G401.6 (cell line): ENCODE measurements around the gene MRTFA.
"Not testable (repeated sequence)": the region's sequence is repeated elsewhere in the genome, so short reads cannot be mapped to it uniquely, and the experiment has no call there.

Experiments
- FAIRE-seq: peaks from 2 replicates; lab custom pipeline; 2012; peaks lifted over from hg19 to GRCh38; lab: Jason Lieb, UNC

Gene MRTFA

GRCh38 chr22:40659166-40659565 lies 22.6 kb upstream of the MRTFA start:
- FAIRE-seq, result no peak

GRCh38 chr22:40656651-40657050 lies 20.1 kb upstream of the MRTFA start:
- not testable (repeated sequence) for FAIRE-seq

GRCh38 chr22:40655941-40656340 lies 19.4 kb upstream of the MRTFA start:
- FAIRE-seq, result not testable (repeated sequence)

- no peak for FAIRE-seq
Measured at GRCh38 chr22:40654522-40655167, 18.1 kb upstream of the MRTFA start.

- FAIRE-seq, result no peak
Measured at GRCh38 chr22:40653361-40653760, 16.8 kb upstream of the MRTFA start.

- FAIRE-seq, result peak; percentile 95
Measured at GRCh38 chr22:40651563-40652501, 15.3 kb upstream of the MRTFA start.

- FAIRE-seq, result no peak
Measured at GRCh38 chr22:40651057-40651456, 14.5 kb upstream of the MRTFA start.

GRCh38 chr22:40648386-40648785 lies 11.9 kb upstream of the MRTFA start:
- FAIRE-seq, result no peak

GRCh38 chr22:40645579-40646197 lies 9.2 kb upstream of the MRTFA start:
- no peak for FAIRE-seq

GRCh38 chr22:40642316-40642715 lies 5.8 kb upstream of the MRTFA start:
- no peak for FAIRE-seq

GRCh38 chr22:40641269-40641668 lies 4.8 kb upstream of the MRTFA start:
- FAIRE-seq, result no peak

- FAIRE-seq, result no peak
Measured at GRCh38 chr22:40638261-40638660, 1.7 kb upstream of the MRTFA start.

- no peak for FAIRE-seq
Measured at GRCh38 chr22:40637183-40638150, 948 bp upstream of the MRTFA start.

- FAIRE-seq, result no peak
Measured at GRCh38 chr22:40635940-40636379, 559 bp downstream of the MRTFA start.

GRCh38 chr22:40635043-40635939 lies 1.2 kb downstream of the MRTFA start:
- FAIRE-seq, result no peak

- no peak for FAIRE-seq
Measured at GRCh38 chr22:40634119-40634903, 2.2 kb downstream of the MRTFA start.

GRCh38 chr22:40633036-40633435 lies 3.5 kb downstream of the MRTFA start:
- FAIRE-seq, result no peak

- FAIRE-seq, result no peak
Measured at GRCh38 chr22:40631925-40632324, 4.6 kb downstream of the MRTFA start.

- FAIRE-seq, result no peak
Measured at GRCh38 chr22:40628354-40629042, 8.0 kb downstream of the MRTFA start.
